SH-SY5Y (cell line): ENCODE results near the gene ROBO2.

ENCODE experiments used
- GATA2 ChIP-seq: IDR thresholded peaks from 2 replicates; pipeline ENCODE4 v1.6.1; 2011; ENCODE audit warnings: mild to moderate bottlenecking, low read depth, low read length
- GATA3 ChIP-seq: IDR thresholded peaks from 2 replicates; pipeline ENCODE4 v1.6.1; 2011; ENCODE audit warnings: low read depth, mild to moderate bottlenecking, low read length, moderate library complexity

GRCh38 chr3:77139624-77140023 lies 99.7 kb downstream of the ROBO2 start:
- no peak for TF ChIP-seq GATA2
- no peak for TF ChIP-seq GATA3
